Smooth muscle cell (in vitro differentiated cells): Measurements from ENCODE around the gene GSG1L. TPM values are rescaled to one million over a fixed set of nuclear protein-coding genes. Genes with fewer than 3 reads are reported as not detected.

Source experiments
- DNase-seq: peaks from one replicate; lab custom pipeline; 2025; ENCODE audit not compliant: unreplicated experiment; lab: John Stamatoyannopoulos, UW
- H2AFZ ChIP-seq: fragments of 200-600 bp; sonication (generic); 2 replicates; pipeline ENCODE4 v1.6.0; 2016; ENCODE audit warnings: antibody characterized with exemption, low read depth, mild to moderate bottlenecking
- H3F3A ChIP-seq: fragments of 200-600 bp; sonication (generic); 2 replicates; pipeline ENCODE4 v1.6.0; 2017; ENCODE audit warnings: antibody characterized with exemption, low read depth
- H3K27ac ChIP-seq: fragments of 200-600 bp; sonication (generic); 2 replicates; pipeline ENCODE4 v1.5.1; 2016; ENCODE audit warnings: low read depth, mild to moderate bottlenecking
- H3K27me3 ChIP-seq: fragments of 200-600 bp; sonication (generic); 2 replicates; pipeline ENCODE4 v1.6.1; 2016; ENCODE audit warnings: low read depth, mild to moderate bottlenecking
- H3K36me3 ChIP-seq: fragments of 200-600 bp; sonication (generic); 2 replicates; pipeline ENCODE4 v1.5.1; 2016; ENCODE audit warnings: low read depth
- H3K4me1 ChIP-seq: fragments of 200-600 bp; sonication (generic); 2 replicates; pipeline ENCODE4 v1.5.1; 2016; ENCODE audit warnings: low read depth
- H3K4me2 ChIP-seq: fragments of 200-600 bp; sonication (generic); 2 replicates; pipeline ENCODE4 v1.6.0; 2016; ENCODE audit warnings: mild to moderate bottlenecking
- H3K4me3 ChIP-seq: fragments of 200-600 bp; sonication (generic); 2 replicates; pipeline ENCODE4 v1.5.1; 2016; ENCODE audit warnings: mild to moderate bottlenecking
- H3K79me2 ChIP-seq: fragments of 200-600 bp; sonication (generic); 2 replicates; pipeline ENCODE4 v1.6.0; 2016; ENCODE audit warnings: low read depth, mild to moderate bottlenecking
- H3K9ac ChIP-seq: fragments of 200-600 bp; sonication (generic); 2 replicates; pipeline ENCODE4 v1.6.0; 2016; ENCODE audit warnings: low read depth
- H3K9me3 ChIP-seq: fragments of 200-600 bp; sonication (generic); replicated peaks from 2 replicates; pipeline ENCODE4 v1.5.1; 2016; ENCODE audit warnings: low read depth
- H4K20me1 ChIP-seq: fragments of 200-600 bp; sonication (generic); 2 replicates; pipeline ENCODE4 v1.6.0; 2016; ENCODE audit warnings: low read depth
- CTCF ChIP-seq: fragments of 200-600 bp; sonication (generic); IDR thresholded peaks from 2 replicates; pipeline ENCODE4 v1.5.1; 2017; ENCODE audit warnings: borderline replicate concordance, mild to moderate bottlenecking, antibody characterized with exemption; ENCODE audit not compliant: insufficient read depth, poor library complexity, severe bottlenecking
- WGBS: methylation state at CpG from one replicate; pipeline ENCODE4 v1.1.7; 2016; ENCODE audit warnings: low lambda C conversion rate; 5-methylcytosine and 5-hydroxymethylcytosine counted together
- polyA plus RNA-seq: library from polyadenylated mRNA; unstranded; fragments of >200 nt; fragmentation: Nextera tagmentation; extraction: Ambion mirVana; gene quantifications from 2 replicates; pipeline ENCODE4 v1.2.1, GENCODE V29; 2016
- total RNA-seq: library from RNA; depleted of rRNA; stranded (reverse); fragments of >200 nt; gene quantifications from 2 replicates; pipeline ENCODE4 v1.2.3, GENCODE V29; 2014

GSG1L gene
- total and polyA plus RNA-seq, 2 experiments from 2014 or later, result 0.31 TPM; not detected in 1

- Histone ChIP-seq H3K27me3 (no peaks in the 10 kb centered on the region), H3K9me3 (no peaks in the 10 kb centered on the region), H4K20me1 (no peaks in the 10 kb centered on the region), H3F3A (no peaks in the 10 kb centered on the region), H3K9ac (no peak overlapping the region), H3K79me2 (no peaks in the 10 kb centered on the region), H3K4me3 (no peak overlapping the region), H3K27ac (no peak overlapping the region), H3K36me3 (no peaks in the 10 kb centered on the region), H3K4me2 (no peak overlapping the region), H3K4me1 (no peaks in the 10 kb centered on the region), H2AFZ (no peak overlapping the region)
- TF ChIP-seq CTCF, result no peak
- DNase-seq, result no peak
- 81% methylated on average over 9 of the region's 9 CpGs for WGBS
These were observed 63.0 kb downstream of the GSG1L start for GRCh38 chr16:28000314-28001169.

DNA sequence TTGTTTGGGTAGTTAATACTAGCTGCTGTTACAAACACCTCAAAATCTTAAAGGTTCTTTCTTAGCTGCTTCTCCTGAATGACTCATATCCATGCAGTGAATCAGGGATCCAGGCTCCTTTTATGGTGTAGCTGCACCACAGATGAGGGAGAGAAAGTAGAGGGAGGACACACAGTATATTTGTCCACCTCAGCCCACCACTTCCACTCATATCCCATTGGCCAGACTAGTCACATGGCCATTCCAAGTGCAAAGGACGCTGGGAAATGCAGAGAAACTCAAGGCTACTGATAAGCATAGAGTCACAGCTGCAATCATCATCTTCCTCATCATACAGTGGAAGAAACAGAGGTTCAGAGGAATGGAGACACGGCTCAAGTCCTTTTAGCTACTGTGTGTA lies 63.8 kb downstream of the GSG1L start:
- no peak for DNase-seq
- no peak overlapping the region for H3K27ac ChIP-seq
- WGBS, result 83% methylated on average over 2 of the region's 2 CpGs

DNA sequence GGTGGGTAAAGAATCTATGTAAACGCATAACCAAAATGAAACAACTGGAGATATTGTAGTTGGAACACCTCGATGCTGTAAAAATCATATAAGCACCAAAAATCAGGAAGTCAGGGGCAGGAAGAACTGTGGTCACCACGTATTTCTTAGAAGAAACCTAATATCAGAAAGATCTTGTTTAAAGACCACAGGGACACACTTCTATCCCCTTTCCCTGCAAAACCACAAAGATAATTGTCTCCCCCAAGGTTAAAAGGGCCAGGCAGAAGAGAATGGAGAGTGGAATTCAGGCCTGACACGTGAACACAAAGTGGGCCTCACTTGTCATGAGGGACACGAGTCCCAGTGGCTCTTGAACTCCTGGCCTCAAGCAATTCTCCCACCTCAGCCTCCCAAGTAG lies 68.1 kb downstream of the GSG1L start:
- Histone ChIP-seq H2AFZ (no peak overlapping the region), H3K4me1 (no peaks in the 10 kb centered on the region), H3K9me3 (no peaks in the 10 kb centered on the region), H3K27ac (no peak overlapping the region), H3F3A (no peaks in the 10 kb centered on the region), H3K4me3 (no peak overlapping the region), H4K20me1 (no peaks in the 10 kb centered on the region), H3K27me3 (no peaks in the 10 kb centered on the region), H3K9ac (no peak overlapping the region), H3K79me2 (no peaks in the 10 kb centered on the region), H3K4me2 (no peak overlapping the region), H3K36me3 (no peaks in the 10 kb centered on the region)
- 82% methylated on average over 5 of the region's 5 CpGs for WGBS
- no peak for TF ChIP-seq CTCF
- DNase-seq, result no peak

More for the DNA sequence above, 63.8 kb downstream of the GSG1L start:
- H3K79me2 ChIP-seq, result no peaks in the 10 kb centered on the region
- no peak overlapping the region for H3K4me2 ChIP-seq
- no peak for TF ChIP-seq CTCF
- H3K27me3 ChIP-seq, result no peaks in the 10 kb centered on the region
- H4K20me1 ChIP-seq, result no peaks in the 10 kb centered on the region
- no peak overlapping the region for H3K9ac ChIP-seq
- no peaks in the 10 kb centered on the region for H3K36me3 ChIP-seq
- H2AFZ ChIP-seq, result no peak overlapping the region
- H3K4me3 ChIP-seq, result no peak overlapping the region
- no peaks in the 10 kb centered on the region for H3K4me1 ChIP-seq
- H3F3A ChIP-seq, result no peaks in the 10 kb centered on the region
- no peaks in the 10 kb centered on the region for H3K9me3 ChIP-seq

- Histone ChIP-seq H3K9ac (no peak overlapping the region), H3K27me3 (no peaks in the 10 kb centered on the region), H3K36me3 (no peaks in the 10 kb centered on the region), H4K20me1 (no peaks in the 10 kb centered on the region), H3K9me3 (no peaks in the 10 kb centered on the region), H3K27ac (no peak overlapping the region), H3K4me2 (no peak overlapping the region), H3K4me3 (no peak overlapping the region), H2AFZ (no peak overlapping the region), H3K79me2 (no peaks in the 10 kb centered on the region), H3F3A (no peaks in the 10 kb centered on the region), H3K4me1 (no peaks in the 10 kb centered on the region)
- WGBS, result 72% methylated on average over 4 of the region's 4 CpGs
- no peak for DNase-seq
- TF ChIP-seq CTCF, result no peak
These were observed 68.8 kb downstream of the GSG1L start for GRCh38 chr16:27994686-27995085.
